H1 (cell line): Measurements from ENCODE around the gene DENND4B. TPM values are rescaled to one million over a fixed set of nuclear protein-coding genes. Genes with fewer than 3 reads are reported as not detected.
"Not testable (repeated sequence)": the region's sequence is repeated elsewhere in the genome, so short reads cannot be mapped to it uniquely, and the experiment has no call there.

Source experiments
- CTCF ChIA-PET: fragments of 300-600 bp; sonication (Branson Sonifier 250); formaldehyde crosslinking; loops from one replicate; lab custom pipeline; 2021; ENCODE audit not compliant: partially characterized antibody; lab: Charles Lee
- POLR2A ChIA-PET: fragments of 300-600 bp; sonication (Branson Sonifier 250); formaldehyde crosslinking; loops from one replicate; lab custom pipeline; 2021; ENCODE audit warnings: inconsistent platforms; ENCODE audit not compliant: partially characterized antibody; lab: Charles Lee
- DNase-seq, 2 experiments: peaks; one replicate each; pipeline versions ENCODE4 v3.0.0 to v3.0.0-alpha.2; 2010 to 2022; ENCODE audit warnings: low spot score in 2 of 2, low read depth in 1 of 2, mixed read lengths in 1 of 2
- FAIRE-seq: peaks from 2 replicates; lab custom pipeline; 2011; peaks lifted over from hg19 to GRCh38; lab: Jason Lieb, UNC
- H2AFZ ChIP-seq: 2 replicates; pipeline ENCODE4 v1.8.1; 2012; ENCODE audit warnings: low read length, inconsistent platforms
- H2AK5ac ChIP-seq: 2 replicates; pipeline ENCODE4 v1.6.1; 2013; ENCODE audit warnings: low read depth, low read length
- H2BK120ac ChIP-seq: replicated peaks from 2 replicates; pipeline ENCODE3; 2013; ENCODE audit warnings: low read depth, low read length, inconsistent platforms
- H2BK12ac ChIP-seq: 2 replicates; pipeline ENCODE4 v1.6.1; 2013; ENCODE audit warnings: low read depth, low read length
- H2BK15ac ChIP-seq: 2 replicates; pipeline ENCODE4 v1.6.1; 2013; ENCODE audit warnings: low read length
- H2BK20ac ChIP-seq: 2 replicates; pipeline ENCODE4 v1.6.1; 2013; ENCODE audit warnings: low read length
- H2BK5ac ChIP-seq: 2 replicates; pipeline ENCODE4 v1.6.1; 2013; ENCODE audit warnings: low read depth, low read length
- H3K14ac ChIP-seq: 2 replicates; pipeline ENCODE4 v1.6.1; 2013; ENCODE audit warnings: inconsistent platforms; ENCODE audit not compliant: insufficient read length
- H3K18ac ChIP-seq: 2 replicates; pipeline ENCODE4 v1.6.1; 2013; ENCODE audit warnings: low read length; ENCODE audit errors: extremely low read depth
- H3K23ac ChIP-seq: 2 replicates; pipeline ENCODE4 v1.6.1; 2013; ENCODE audit warnings: inconsistent platforms; ENCODE audit not compliant: insufficient read length
- H3K23me2 ChIP-seq: 2 replicates; pipeline ENCODE4 v1.6.1; 2013; ENCODE audit warnings: low read depth, low read length
- H3K27ac ChIP-seq: 2 replicates; pipeline ENCODE4 v1.6.1; 2011; ENCODE audit warnings: low read depth, low read length, inconsistent platforms
- H3K27me3 ChIP-seq, 4 experiments: replicated peaks in 1 of 4; 1 replicate in 1 of 4; 2 replicates in 3 of 4; pipeline versions ENCODE4 v1.6.1 to v1.8.1; 2011 to 2013; ENCODE audit warnings: low read length in 3 of 4, mild to moderate bottlenecking in 3 of 4, inconsistent platforms in 2 of 4, mixed read lengths in 2 of 4, moderate library complexity in 1 of 4; ENCODE audit not compliant: control insufficient read depth in 3 of 4, insufficient read depth in 3 of 4; ENCODE audit errors: extremely low read depth in 1 of 4
- H3K36me3 ChIP-seq, 4 experiments: 2 replicates each; pipeline versions ENCODE4 v1.6.1 to v1.8.1; 2011 to 2013; ENCODE audit warnings: mild to moderate bottlenecking in 4 of 4, low read length in 3 of 4, moderate library complexity in 2 of 4, control low read depth in 1 of 4, inconsistent platforms in 1 of 4; ENCODE audit not compliant: insufficient read depth in 4 of 4, control insufficient read depth in 2 of 4
- H3K4ac ChIP-seq: replicated peaks from 2 replicates; pipeline ENCODE3; 2013; ENCODE audit warnings: low read length, low read depth, mixed read lengths, inconsistent platforms; ENCODE audit not compliant: insufficient read length
- H3K4me1 ChIP-seq, 4 experiments: replicated peaks in 1 of 4; 1 replicate in 1 of 4; 2 replicates in 3 of 4; pipeline versions ENCODE4 v1.6.1 to v1.8.1; 2011 to 2013; ENCODE audit warnings: low read length in 3 of 4, inconsistent platforms in 2 of 4, mixed read lengths in 1 of 4; ENCODE audit not compliant: insufficient read depth in 4 of 4, control insufficient read depth in 3 of 4
- H3K4me2 ChIP-seq, 2 experiments: 2 replicates each; pipeline versions ENCODE4 v1.6.1 to v1.8.1; 2011 to 2013; ENCODE audit warnings: low read depth in 2 of 2, low read length in 2 of 2, control low read depth in 1 of 2, inconsistent platforms in 1 of 2, mild to moderate bottlenecking in 1 of 2; ENCODE audit not compliant: insufficient read depth in 1 of 2
- H3K4me3 ChIP-seq, 4 experiments: fragments of 200-600, 300-600 bp in 1 of 4; sonication (generic), shearing (Covaris generic), sonication (Bioruptor Twin) in 1 of 4; 2 replicates each; pipeline versions ENCODE4 v1.5.1 to v1.8.1; 2011 to 2016; ENCODE audit warnings: low read length in 4 of 4, low read depth in 3 of 4, control low read depth in 2 of 4, inconsistent platforms in 2 of 4, mild to moderate bottlenecking in 2 of 4, mixed read lengths in 1 of 4, moderate library complexity in 1 of 4; ENCODE audit not compliant: insufficient read depth in 2 of 4; ENCODE audit errors: extremely low read depth in 1 of 4
- H3K56ac ChIP-seq: replicated peaks from 2 replicates; pipeline ENCODE3; 2013; ENCODE audit warnings: low read depth, mild to moderate bottlenecking, mixed read lengths, low read length, inconsistent platforms; ENCODE audit not compliant: insufficient read length
- H3K79me1 ChIP-seq: 2 replicates; pipeline ENCODE4 v1.6.1; 2013; ENCODE audit warnings: low read depth, low read length, control low read depth
- H3K79me2 ChIP-seq, 2 experiments: 2 replicates each; pipeline versions ENCODE4 v1.6.1 to v1.8.1; 2012 to 2013; ENCODE audit warnings: low read length in 2 of 2, mild to moderate bottlenecking in 2 of 2, inconsistent platforms in 1 of 2; ENCODE audit not compliant: insufficient read depth in 2 of 2, control insufficient read depth in 1 of 2
- H3K9ac ChIP-seq, 4 experiments: replicated peaks in 1 of 4; 1 replicate in 1 of 4; 2 replicates in 3 of 4; pipeline versions ENCODE4 v1.6.1 to v1.8.1; 2011 to 2013; ENCODE audit warnings: low read depth in 3 of 4, low read length in 3 of 4, control low read depth in 2 of 4, mild to moderate bottlenecking in 2 of 4, moderate library complexity in 2 of 4, inconsistent platforms in 1 of 4; ENCODE audit errors: extremely low read depth in 1 of 4
- H3K9me3 ChIP-seq, 2 experiments: 2 replicates each; pipeline versions ENCODE4 v1.6.1 to v1.8.1; 2012 to 2013; ENCODE audit warnings: mild to moderate bottlenecking in 2 of 2, moderate library complexity in 2 of 2, control low read depth in 1 of 2, inconsistent platforms in 1 of 2, low read depth in 1 of 2, low read length in 1 of 2, mixed read lengths in 1 of 2; ENCODE audit not compliant: insufficient read depth in 2 of 2
- H4K20me1 ChIP-seq, 2 experiments: replicated peaks in 1 of 2; 2 replicates each; pipeline versions ENCODE3 to v1.8.1; 2011 to 2013; ENCODE audit warnings: inconsistent platforms in 2 of 2, low read length in 2 of 2, mild to moderate bottlenecking in 1 of 2; ENCODE audit not compliant: insufficient read depth in 2 of 2, control insufficient read depth in 1 of 2
- H4K5ac ChIP-seq: 2 replicates; pipeline ENCODE4 v1.6.1; 2013; ENCODE audit warnings: low read length, low read depth, mixed read lengths, inconsistent platforms; ENCODE audit not compliant: insufficient read length
- H4K8ac ChIP-seq: 2 replicates; pipeline ENCODE4 v1.8.0; 2013; ENCODE audit warnings: mild to moderate bottlenecking, moderate library complexity, low read length, inconsistent platforms; ENCODE audit not compliant: insufficient read depth; ENCODE audit errors: extremely low read depth
- H4K91ac ChIP-seq: replicated peaks from 2 replicates; pipeline ENCODE3; 2013; ENCODE audit warnings: low read length, mixed read lengths, inconsistent platforms; ENCODE audit not compliant: insufficient read length
- WGBS, 2 experiments: shearing (Covaris generic) in 1 of 2; methylation state at CpG; one replicate each; pipeline versions ENCODE4 v1.1.6 to v1.1.7; 2013 to 2015; ENCODE audit warnings: low lambda C conversion rate in 2 of 2, mixed read lengths in 2 of 2, inconsistent platforms in 1 of 2, low coverage in 1 of 2, missing lambda C conversion rate in 1 of 2; ENCODE audit not compliant: insufficient replicate concordance in 2 of 2, insufficient coverage in 1 of 2, insufficient read length in 1 of 2; ENCODE audit errors: extremely low coverage in 1 of 2, missing lambda C conversion rate in 1 of 2; 5-methylcytosine and 5-hydroxymethylcytosine counted together
- polyA plus RNA-seq, 7 experiments: library from polyadenylated mRNA; depleted of rRNA in 3 of 7; stranded (reverse) in 5 of 7; unstranded in 2 of 7; fragments of >200 nt in 5 of 7; fragments of 200-250 nt in 2 of 7; gene quantifications; 1 replicate in 5 of 7; 2 replicates in 1 of 7; 4 replicates in 1 of 7; pipeline versions ENCODE4 v1.2.1 to v1.2.3, GENCODE V29; 2011 to 2013; ENCODE audit warnings: missing spikeins in 2 of 7, mixed read lengths in 2 of 7
- total RNA-seq: library from RNA; stranded (reverse); fragmentation: NEBNext Ultra II Directional; extraction: Animal tissue kit (Norgen Biotek cat#: 25700); gene quantifications from 2 replicates; pipeline ENCODE4 v1.2.1, GENCODE V29; 2021

DENND4B gene
- total and polyA plus RNA-seq, 2 of the 8 experiments (the other 6 are each of a cell fraction or from before 2014, with no cell fraction given): 45.6 to 61.1 TPM

- not testable (repeated sequence) for H3K9ac ChIP-seq, DNase-seq, H4K91ac ChIP-seq, H3K27me3 ChIP-seq, H3K79me1 ChIP-seq, H3K18ac ChIP-seq, H2BK5ac ChIP-seq, H3K9me3 ChIP-seq, H2BK15ac ChIP-seq, H2BK12ac ChIP-seq, H2BK20ac ChIP-seq, H3K27ac ChIP-seq, H3K23ac ChIP-seq, H3K56ac ChIP-seq, H3K4ac ChIP-seq, H2BK120ac ChIP-seq, H4K8ac ChIP-seq, H3K4me2 ChIP-seq, H4K5ac ChIP-seq, H2AK5ac ChIP-seq, FAIRE-seq, H3K14ac ChIP-seq, H2AFZ ChIP-seq, H4K20me1 ChIP-seq, H3K4me1 ChIP-seq
- H3K4me3 ChIP-seq: peak overlapping the region in 1 of 4 experiments; percentile 94; a peak in 1 of 8 replicates
- peaks cover 0 to 17% of the 10 kb centered on the region in 2 experiments; a peak in 2 of 4 replicates for H3K79me2 ChIP-seq
- peaks cover 13 to 51% (median 36%) of the 10 kb centered on the region in 4 experiments; a peak in 7 of 8 replicates for H3K36me3 ChIP-seq
- POLR2A ChIA-PET: interaction anchor here (1.0 to 15.5 kb wide), 7 partner anchors 11 to 203 kb away, joined by 4 to 276 read pairs (median 10); partner anchors contain the start of genes CREB3L4, CRTC2, DENND4B and GATAD2B
- H3K23me2 ChIP-seq: peaks cover 16% of the 10 kb centered on the region
- CTCF ChIA-PET: interaction anchor here (0.6 to 2.7 kb wide), 7 partner anchors 8 to 207 kb away, joined by 3 to 29 read pairs (median 7); partner anchors contain the start of genes CREB3L4 and RAB13
- 93% methylated on average over 12 of the region's 12 CpGs; no CpG with 5 or more reads in 1 of the 2 experiments for WGBS, 2 experiments
These were observed 32.6 kb upstream of the DENND4B start for GRCh38 chr1:153979091-153979490.
